Measurements from ENCODE around the gene TSPO2. TPM values are rescaled to one million over a fixed set of nuclear protein-coding genes. Genes with fewer than 3 reads are reported as not detected.
A peak's percentile ranks its signal among the peaks of the same experiment; 100 is the strongest.
"Not testable (repeated sequence)": the region's sequence is repeated elsewhere in the genome, so short reads cannot be mapped to it uniquely, and the experiment has no call there.

TSPO2 gene, protein sequence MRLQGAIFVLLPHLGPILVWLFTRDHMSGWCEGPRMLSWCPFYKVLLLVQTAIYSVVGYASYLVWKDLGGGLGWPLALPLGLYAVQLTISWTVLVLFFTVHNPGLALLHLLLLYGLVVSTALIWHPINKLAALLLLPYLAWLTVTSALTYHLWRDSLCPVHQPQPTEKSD
- total RNA-seq, result 1.0 TPM

GRCh38 chr6:41042226-41043055 lies at the start of gene TSPO2:
TSPO2 (plus strand) TSS chr6:41042467; CDS start chr6:41042986, 519 bp downstream.
- no peak within 1 kb of the TSS for H3K27ac ChIP-seq (ENCODE audit: low read depth, low read length)
- no peaks in the 10 kb centered on the region for H3K9me3 ChIP-seq (ENCODE audit: control insufficient read depth in 3 of 3, low read length in 3 of 3)

DNA sequence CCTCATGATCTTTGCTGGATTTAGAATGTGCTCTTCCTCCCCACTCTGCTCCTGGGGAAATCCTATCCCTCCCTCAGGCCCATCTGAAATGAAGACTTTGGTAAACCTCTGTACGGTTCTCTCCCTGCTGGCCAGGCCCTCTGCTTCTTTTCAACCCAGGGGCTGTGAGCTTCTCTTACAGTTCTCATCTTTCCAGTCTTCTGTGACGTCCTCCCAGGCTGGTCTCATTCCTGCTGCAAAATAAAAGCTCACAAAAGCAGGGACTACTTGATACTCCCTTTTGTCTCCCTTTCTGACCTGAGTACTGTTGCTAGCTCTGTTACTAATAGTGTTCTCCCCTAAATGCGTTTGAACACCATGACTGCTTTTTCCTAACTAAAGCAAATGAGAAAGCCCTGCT lies 49.5 kb upstream of the TSPO2 start:
- Histone ChIP-seq H3K9ac (ENCODE audit: low read depth in 1 of 3, low read length in 3 of 3) (no peak overlapping the region), H3K36me3 (ENCODE audit: control insufficient read depth in 3 of 3, insufficient read depth in 3 of 3, low read length in 3 of 3) (no peaks in the 10 kb centered on the region), H3K27me3 (ENCODE audit: control insufficient read depth in 3 of 3, insufficient read depth in 3 of 3, low read length in 3 of 3) (no peaks in the 10 kb centered on the region), H3K9me3 (ENCODE audit: control insufficient read depth in 3 of 3, low read length in 3 of 3) (no peaks in the 10 kb centered on the region), H3K4me3 (ENCODE audit: low read length in 3 of 3) (no peak overlapping the region), H3K4me1 (ENCODE audit: control insufficient read depth in 3 of 3, insufficient read depth in 3 of 3, low read length in 3 of 3) (peaks cover 8 to 11% (median 10%) of the 10 kb centered on the region in 3 donors), H3K27ac (ENCODE audit: low read depth, low read length) (no peak overlapping the region)

More at GRCh38 chr6:41042226-41043055, at the start of gene TSPO2:
- H3K9ac ChIP-seq (ENCODE audit: low read depth in 1 of 3, low read length in 3 of 3), result no peak within 1 kb of the TSS
- no peaks in the 10 kb centered on the region for H3K36me3 ChIP-seq (ENCODE audit: control insufficient read depth in 3 of 3, insufficient read depth in 3 of 3, low read length in 3 of 3)
- no peaks in the 10 kb centered on the region for H3K27me3 ChIP-seq (ENCODE audit: control insufficient read depth in 3 of 3, insufficient read depth in 3 of 3, low read length in 3 of 3)
- H3K4me1 ChIP-seq (ENCODE audit: control insufficient read depth in 3 of 3, insufficient read depth in 3 of 3, low read length in 3 of 3), result peaks cover 18 to 41% (median 21%) of the 10 kb centered on the region in 3 donors
- H3K4me3 ChIP-seq (ENCODE audit: low read length in 3 of 3), result no peak within 1 kb of the TSS

DNA sequence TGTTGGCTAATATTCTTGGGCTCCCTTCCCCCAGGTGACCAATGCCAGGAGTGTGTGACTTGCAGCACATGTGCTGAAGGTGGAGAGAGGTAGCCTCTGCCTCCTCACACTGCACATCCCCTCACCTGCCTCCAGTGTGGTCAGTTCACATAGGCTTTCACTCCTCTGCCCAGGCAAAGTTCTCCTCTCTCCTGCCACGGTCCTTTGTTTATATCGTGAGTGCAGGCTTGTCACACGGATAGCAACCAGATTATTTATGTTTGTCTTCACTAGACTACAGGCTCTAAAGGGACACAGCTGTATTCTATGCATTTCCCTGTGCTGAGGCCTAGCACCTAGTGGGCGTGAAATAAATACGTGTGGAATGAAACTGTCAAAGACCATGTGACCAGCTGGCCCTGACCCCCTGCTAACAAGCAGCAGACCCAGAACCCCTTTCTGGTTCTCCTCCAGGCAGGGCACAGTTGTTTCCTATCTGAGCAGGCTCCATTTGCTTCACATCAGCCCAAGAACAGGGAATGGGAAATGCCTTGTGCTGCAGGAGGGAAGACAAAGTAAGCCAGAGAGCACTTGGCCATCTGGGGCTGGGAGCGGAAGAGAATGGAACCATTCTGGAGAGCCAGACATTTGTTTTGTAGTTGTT lies 45.6 kb upstream of the TSPO2 start:
- H3K9ac ChIP-seq (ENCODE audit: low read depth in 1 of 3, low read length in 3 of 3), result no peak overlapping the region
- H3K27ac ChIP-seq (ENCODE audit: low read depth, low read length), result no peak overlapping the region
- peaks cover 13 to 24% (median 17%) of the 10 kb centered on the region in 3 donors for H3K4me1 ChIP-seq (ENCODE audit: control insufficient read depth in 3 of 3, insufficient read depth in 3 of 3, low read length in 3 of 3)
- no peak overlapping the region for H3K4me3 ChIP-seq (ENCODE audit: low read length in 3 of 3)
- H3K9me3 ChIP-seq (ENCODE audit: control insufficient read depth in 3 of 3, low read length in 3 of 3), result no peaks in the 10 kb centered on the region
- H3K27me3 ChIP-seq (ENCODE audit: control insufficient read depth in 3 of 3, insufficient read depth in 3 of 3, low read length in 3 of 3), result no peaks in the 10 kb centered on the region
- no peaks in the 10 kb centered on the region for H3K36me3 ChIP-seq (ENCODE audit: control insufficient read depth in 3 of 3, insufficient read depth in 3 of 3, low read length in 3 of 3)

DNA sequence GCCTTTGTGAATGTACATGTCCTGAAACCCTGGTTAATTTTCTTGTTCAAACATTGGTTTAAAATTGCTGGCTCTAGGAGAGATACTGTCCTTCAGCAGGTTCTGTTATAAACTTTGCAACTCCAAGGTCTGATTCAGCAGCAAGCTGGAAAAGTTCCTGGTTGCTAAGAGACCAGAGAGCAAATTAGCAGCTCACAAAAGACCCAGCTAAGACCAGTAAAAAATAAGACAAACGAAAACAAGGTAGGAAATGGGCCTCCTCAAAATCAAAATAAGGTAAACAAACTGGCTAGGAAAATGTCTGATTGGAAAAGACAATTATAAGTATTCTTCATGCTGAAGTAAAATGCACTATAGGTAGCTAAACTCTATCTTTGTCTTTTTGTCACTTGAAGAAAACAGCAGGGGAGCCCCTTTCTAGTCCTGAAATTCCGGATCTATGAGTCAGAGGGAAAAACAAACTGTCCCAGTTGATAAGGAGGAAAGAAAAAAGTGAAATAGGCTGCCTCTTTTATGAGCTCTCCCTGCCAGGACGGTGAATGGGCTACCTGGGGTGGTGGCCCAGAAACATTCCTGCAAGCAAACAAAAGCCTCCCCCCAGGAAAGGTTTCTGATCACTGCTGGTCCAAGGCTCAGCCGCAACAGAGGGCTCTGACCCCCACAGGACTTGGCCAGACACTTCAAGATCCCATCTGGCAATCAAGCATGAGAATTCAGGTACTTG lies 44.9 kb upstream of the TSPO2 start:
- Histone ChIP-seq H3K4me3 (ENCODE audit: low read length in 3 of 3) (no peak overlapping the region), H3K9me3 (ENCODE audit: control insufficient read depth in 3 of 3, low read length in 3 of 3) (no peaks in the 10 kb centered on the region), H3K4me1 (ENCODE audit: control insufficient read depth in 3 of 3, insufficient read depth in 3 of 3, low read length in 3 of 3) (peaks cover 19 to 30% (median 24%) of the 10 kb centered on the region in 3 donors), H3K27me3 (ENCODE audit: control insufficient read depth in 3 of 3, insufficient read depth in 3 of 3, low read length in 3 of 3) (no peaks in the 10 kb centered on the region), H3K36me3 (ENCODE audit: control insufficient read depth in 3 of 3, insufficient read depth in 3 of 3, low read length in 3 of 3) (no peaks in the 10 kb centered on the region), H3K27ac (ENCODE audit: low read depth, low read length) (no peak overlapping the region), H3K9ac (ENCODE audit: low read depth in 1 of 3, low read length in 3 of 3) (peak overlapping the region in 1 of 3 donors; percentile 26)

- no peaks in the 10 kb centered on the region for H3K9me3 ChIP-seq (ENCODE audit: control insufficient read depth in 3 of 3, low read length in 3 of 3)
- H3K4me3 ChIP-seq (ENCODE audit: low read length in 3 of 3), result no peak overlapping the region
- H3K9ac ChIP-seq (ENCODE audit: low read depth in 1 of 3, low read length in 3 of 3), result no peak overlapping the region
- peak overlapping the region; percentile 26 for H3K27ac ChIP-seq (ENCODE audit: low read depth, low read length)
- no peaks in the 10 kb centered on the region for H3K36me3 ChIP-seq (ENCODE audit: control insufficient read depth in 3 of 3, insufficient read depth in 3 of 3, low read length in 3 of 3)
- peaks cover 24 to 35% (median 32%) of the 10 kb centered on the region in 3 donors for H3K4me1 ChIP-seq (ENCODE audit: control insufficient read depth in 3 of 3, insufficient read depth in 3 of 3, low read length in 3 of 3)
- no peaks in the 10 kb centered on the region for H3K27me3 ChIP-seq (ENCODE audit: control insufficient read depth in 3 of 3, insufficient read depth in 3 of 3, low read length in 3 of 3)
Measured at GRCh38 chr6:40998661-40999060, 43.6 kb upstream of the TSPO2 start.

DNA sequence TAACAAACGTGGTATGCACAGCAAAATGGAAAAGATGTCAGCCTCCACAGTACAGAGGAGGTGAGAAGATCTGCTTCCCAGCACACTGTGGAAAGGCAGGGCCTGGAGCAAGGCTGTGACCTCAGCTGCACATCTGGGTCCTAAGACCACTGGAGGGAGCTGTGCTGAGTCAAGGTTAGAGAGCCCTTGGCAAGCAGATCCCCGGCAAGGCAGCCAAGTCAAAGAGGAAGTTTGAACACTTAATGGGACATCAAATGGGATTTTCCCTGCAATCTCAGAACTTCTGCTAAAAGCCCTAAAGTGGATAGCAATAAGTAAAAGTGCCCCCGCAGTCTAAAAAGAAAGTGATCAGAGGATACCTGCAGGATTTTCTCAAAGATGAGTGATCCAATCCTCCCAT lies 42.7 kb upstream of the TSPO2 start:
- no peaks in the 10 kb centered on the region for H3K27me3 ChIP-seq (ENCODE audit: control insufficient read depth in 3 of 3, insufficient read depth in 3 of 3, low read length in 3 of 3)
- H3K9ac ChIP-seq (ENCODE audit: low read depth in 1 of 3, low read length in 3 of 3), result no peak overlapping the region
- H3K4me3 ChIP-seq (ENCODE audit: low read length in 3 of 3), result no peak overlapping the region
- no peaks in the 10 kb centered on the region for H3K9me3 ChIP-seq (ENCODE audit: control insufficient read depth in 3 of 3, low read length in 3 of 3)
- no peaks in the 10 kb centered on the region for H3K36me3 ChIP-seq (ENCODE audit: control insufficient read depth in 3 of 3, insufficient read depth in 3 of 3, low read length in 3 of 3)
- no peak overlapping the region for H3K27ac ChIP-seq (ENCODE audit: low read depth, low read length)
- peaks cover 24 to 35% (median 32%) of the 10 kb centered on the region in 3 donors for H3K4me1 ChIP-seq (ENCODE audit: control insufficient read depth in 3 of 3, insufficient read depth in 3 of 3, low read length in 3 of 3)

GRCh38 chr6:41000248-41000647 lies 42.0 kb upstream of the TSPO2 start:
- Histone ChIP-seq H3K4me3 (ENCODE audit: low read length in 3 of 3) (no peak overlapping the region), H3K27ac (ENCODE audit: low read depth, low read length) (no peak overlapping the region), H3K36me3 (ENCODE audit: control insufficient read depth in 3 of 3, insufficient read depth in 3 of 3, low read length in 3 of 3) (no peaks in the 10 kb centered on the region)

GRCh38 chr6:41002168-41002567 lies 40.1 kb upstream of the TSPO2 start:
- Histone ChIP-seq H3K27me3 (ENCODE audit: control insufficient read depth in 3 of 3, insufficient read depth in 3 of 3, low read length in 3 of 3) (no peaks in the 10 kb centered on the region), H3K9ac (ENCODE audit: low read depth in 1 of 3, low read length in 3 of 3) (no peak overlapping the region), H3K4me3 (ENCODE audit: low read length in 3 of 3) (no peak overlapping the region), H3K36me3 (ENCODE audit: control insufficient read depth in 3 of 3, insufficient read depth in 3 of 3, low read length in 3 of 3) (no peaks in the 10 kb centered on the region), H3K27ac (ENCODE audit: low read depth, low read length) (no peak overlapping the region), H3K9me3 (ENCODE audit: control insufficient read depth in 3 of 3, low read length in 3 of 3) (no peaks in the 10 kb centered on the region), H3K4me1 (ENCODE audit: control insufficient read depth in 3 of 3, insufficient read depth in 3 of 3, low read length in 3 of 3) (peaks cover 19 to 28% (median 23%) of the 10 kb centered on the region in 3 donors)

More at GRCh38 chr6:41000248-41000647, 42.0 kb upstream of the TSPO2 start:
- Histone ChIP-seq H3K27me3 (ENCODE audit: control insufficient read depth in 3 of 3, insufficient read depth in 3 of 3, low read length in 3 of 3) (no peaks in the 10 kb centered on the region), H3K4me1 (ENCODE audit: control insufficient read depth in 3 of 3, insufficient read depth in 3 of 3, low read length in 3 of 3) (peaks cover 24 to 35% (median 32%) of the 10 kb centered on the region in 3 donors), H3K9me3 (ENCODE audit: control insufficient read depth in 3 of 3, low read length in 3 of 3) (no peaks in the 10 kb centered on the region), H3K9ac (ENCODE audit: low read depth in 1 of 3, low read length in 3 of 3) (no peak overlapping the region)

GRCh38 chr6:41006217-41006616 lies 36.0 kb upstream of the TSPO2 start:
- H3K36me3 ChIP-seq (ENCODE audit: control insufficient read depth in 3 of 3, insufficient read depth in 3 of 3, low read length in 3 of 3); H3K27me3 ChIP-seq (ENCODE audit: control insufficient read depth in 3 of 3, insufficient read depth in 3 of 3, low read length in 3 of 3); H3K27ac ChIP-seq (ENCODE audit: low read depth, low read length); H3K9ac ChIP-seq (ENCODE audit: low read depth in 1 of 3, low read length in 3 of 3); H3K9me3 ChIP-seq (ENCODE audit: control insufficient read depth in 3 of 3, low read length in 3 of 3); H3K4me3 ChIP-seq (ENCODE audit: low read length in 3 of 3): not testable (repeated sequence)
- peaks cover 11 to 14% (median 13%) of the 10 kb centered on the region in 3 donors for H3K4me1 ChIP-seq (ENCODE audit: control insufficient read depth in 3 of 3, insufficient read depth in 3 of 3, low read length in 3 of 3)

Data from skeletal muscle tissue (tissue), 4 donors.